NCI-H748 treated with DMSO at 0.1 percent for 48 hours (cell line): ENCODE results near the gene ENOX2.
A peak's percentile ranks its signal among the peaks of the same experiment; 100 is the strongest.

Experiments used
- DNase-seq: peaks from one replicate; lab custom pipeline; 2025; lab: John Stamatoyannopoulos, UW

The ENOX2 gene

DNA sequence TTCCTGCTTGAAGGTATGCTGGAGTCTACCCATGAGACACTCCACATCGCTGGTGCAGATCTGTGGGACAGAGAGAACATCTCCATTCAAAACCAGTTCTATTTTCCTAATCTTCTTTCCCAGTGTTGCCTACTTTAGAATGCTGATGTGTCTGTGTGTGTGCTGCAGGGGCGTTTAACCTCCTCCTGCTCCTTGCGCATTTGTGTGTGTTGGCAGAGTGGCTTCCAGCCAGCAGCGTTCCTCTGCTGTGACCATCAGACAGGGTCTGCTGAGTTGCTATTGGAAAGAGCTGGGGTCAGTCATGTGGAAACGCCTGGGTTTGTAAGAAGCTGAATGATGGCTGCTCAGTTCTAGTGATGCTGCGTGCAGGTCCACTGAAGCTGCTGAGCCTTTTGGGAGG is 277.6 kb downstream of the ENOX2 start:
- DNase-seq: no peak

DNA sequence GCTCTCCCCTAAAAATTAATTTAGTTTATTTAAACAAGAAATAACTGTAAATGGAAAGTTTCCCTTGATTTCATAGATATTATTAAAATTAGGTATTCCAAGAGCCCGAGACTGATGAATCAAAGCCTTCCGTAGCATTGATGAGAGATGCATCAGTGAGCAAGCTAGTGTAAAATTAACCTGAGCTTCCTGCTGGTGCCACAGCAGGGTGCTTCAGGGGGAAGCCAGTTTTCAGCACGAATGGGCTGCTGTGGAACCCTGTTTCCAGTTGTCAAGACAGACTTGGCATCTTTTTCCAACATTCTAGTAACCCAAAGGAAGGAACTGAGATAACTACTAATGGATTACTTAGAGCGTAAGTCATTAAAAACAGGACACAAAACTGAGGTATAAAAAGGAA is 279.5 kb downstream of the ENOX2 start:
- DNase-seq: no peak

DNA sequence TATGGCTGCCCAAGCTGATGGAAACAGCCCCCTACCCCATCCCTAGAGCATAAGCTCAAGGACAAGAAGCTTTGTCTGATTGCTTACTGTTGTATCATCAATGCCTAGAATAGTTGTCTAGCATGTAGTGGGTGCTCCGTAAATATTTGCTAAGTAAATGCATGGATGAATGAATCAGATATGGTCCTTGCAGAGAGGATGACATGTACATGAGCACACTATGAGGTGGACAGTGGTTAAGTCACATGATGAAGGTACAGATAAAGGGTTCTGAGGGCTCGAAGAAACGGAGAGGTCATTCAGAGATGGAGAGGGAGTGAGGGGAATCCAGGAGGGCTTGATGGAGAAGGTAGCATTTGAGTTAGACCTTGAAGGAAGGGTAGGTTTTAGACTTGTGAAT is 287.1 kb downstream of the ENOX2 start:
- peak; percentile 1 for DNase-seq

DNA sequence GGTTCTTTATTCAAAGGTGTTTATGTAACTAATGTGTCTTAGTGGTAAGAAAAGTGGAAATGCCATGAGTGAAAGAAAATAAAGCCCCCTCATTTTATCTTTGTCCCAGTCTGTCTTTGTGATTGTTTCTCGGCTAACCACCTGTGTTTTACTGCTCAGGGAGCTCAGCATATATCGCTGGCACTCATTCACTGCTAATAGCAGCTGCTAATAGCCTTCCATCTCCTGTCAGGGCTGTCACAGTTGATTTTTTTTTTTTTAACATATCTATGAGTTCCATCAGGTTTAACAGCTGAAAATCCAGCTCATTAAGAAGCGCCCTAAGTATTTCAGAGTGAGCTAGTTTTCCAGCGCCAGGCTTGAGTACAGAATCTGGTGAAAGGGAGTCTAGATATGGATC is 295.6 kb downstream of the ENOX2 start:
- no peak for DNase-seq

DNA sequence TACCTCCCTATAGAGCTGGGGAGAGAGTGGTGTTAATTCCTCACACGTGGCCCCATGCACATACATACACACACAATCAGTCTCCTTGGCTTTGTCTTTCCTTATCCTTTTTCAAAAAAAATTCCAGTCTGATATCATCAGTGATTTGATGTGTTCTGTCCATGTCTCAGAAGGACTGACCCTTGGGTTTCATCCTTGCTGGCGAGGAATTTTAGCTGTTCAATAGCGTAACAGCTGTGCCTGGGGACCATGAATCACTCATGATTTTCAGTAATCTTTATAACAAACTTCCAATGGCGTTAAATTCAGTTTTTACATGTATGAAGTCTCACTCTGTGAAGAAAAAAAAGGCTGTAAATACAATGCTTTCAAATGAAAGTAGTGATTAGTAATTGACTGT is 296.6 kb downstream of the ENOX2 start:
- DNase-seq: no peak

DNA sequence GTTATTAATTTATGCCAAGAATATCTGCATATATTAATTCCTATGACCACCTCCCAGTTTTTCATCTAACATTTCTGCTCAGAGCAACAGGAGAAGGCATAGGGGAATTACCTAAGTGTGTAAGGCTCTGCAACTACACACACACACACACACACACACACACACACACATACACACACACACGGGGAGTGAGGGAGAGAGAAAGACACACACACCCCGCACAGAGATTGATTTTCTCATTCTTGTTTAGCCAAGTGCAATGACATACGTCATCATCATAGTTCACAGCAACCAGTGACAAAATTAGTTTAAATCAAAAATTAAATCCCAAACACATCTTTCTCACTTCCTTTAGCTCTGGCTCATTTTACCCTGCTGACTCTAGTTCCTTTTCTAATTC is 298.1 kb downstream of the ENOX2 start:
- DNase-seq: no peak

DNA sequence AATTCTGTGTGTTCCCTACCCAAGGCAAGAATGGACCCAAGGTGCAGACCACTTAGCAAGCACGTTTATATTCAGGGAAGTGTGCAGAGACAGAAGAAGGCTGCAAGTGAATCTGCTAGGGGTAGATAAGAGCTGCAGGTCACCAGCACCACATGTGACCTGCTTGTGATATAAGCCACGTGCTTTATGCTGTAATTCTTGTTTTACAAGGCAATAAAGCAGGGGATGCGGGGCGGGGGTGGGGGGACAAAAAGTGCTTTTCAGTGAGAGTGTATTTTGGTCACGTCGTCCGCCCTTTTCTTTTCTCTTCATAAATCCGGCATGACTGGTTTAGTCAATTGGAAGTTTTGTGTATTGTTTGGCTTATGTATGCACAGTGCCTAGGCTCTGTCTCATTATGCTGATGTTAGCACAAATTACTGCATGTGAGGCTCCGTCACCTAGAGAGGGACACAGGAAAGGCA is 308.5 kb downstream of the ENOX2 start:
- DNase-seq: peak; percentile 84

DNA sequence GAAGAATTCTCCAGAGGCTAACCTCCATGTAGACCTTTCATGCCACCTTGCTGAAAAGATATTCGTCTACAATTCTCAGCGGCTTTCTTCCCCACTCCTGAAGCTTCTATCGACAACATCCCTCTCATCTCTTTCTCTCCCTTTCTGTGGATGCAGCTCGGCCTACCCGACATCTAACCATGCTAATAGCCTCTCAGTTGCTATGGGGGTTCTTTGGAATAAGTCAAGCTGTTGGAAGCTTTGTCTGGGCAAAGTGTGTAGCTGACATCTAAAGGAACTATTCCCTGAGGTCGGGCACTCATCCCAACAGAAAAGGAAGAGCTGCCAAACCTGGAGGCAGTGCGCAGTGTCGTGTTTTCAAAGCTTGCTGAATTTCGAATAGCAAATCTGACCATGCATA is 309.1 kb downstream of the ENOX2 start:
- DNase-seq: no peak

DNA sequence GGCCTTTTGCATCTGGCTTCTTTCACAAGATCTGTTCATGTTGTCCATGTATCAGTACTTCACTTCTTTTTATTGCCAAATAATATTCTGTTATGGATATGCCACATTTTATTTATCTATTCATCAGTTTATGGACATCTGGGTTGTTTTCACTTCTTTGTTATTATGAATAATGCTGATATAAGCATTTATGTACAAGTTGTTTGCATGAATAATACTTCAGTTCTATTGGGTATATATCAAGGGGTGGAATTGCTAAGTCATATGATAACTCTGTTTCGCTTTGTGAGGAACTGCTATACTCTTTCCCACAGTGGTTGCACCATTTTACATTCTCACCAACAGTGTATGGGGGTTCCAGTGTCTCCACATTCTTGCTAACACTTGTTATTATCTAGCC is 310.8 kb downstream of the ENOX2 start:
- no peak for DNase-seq

DNA sequence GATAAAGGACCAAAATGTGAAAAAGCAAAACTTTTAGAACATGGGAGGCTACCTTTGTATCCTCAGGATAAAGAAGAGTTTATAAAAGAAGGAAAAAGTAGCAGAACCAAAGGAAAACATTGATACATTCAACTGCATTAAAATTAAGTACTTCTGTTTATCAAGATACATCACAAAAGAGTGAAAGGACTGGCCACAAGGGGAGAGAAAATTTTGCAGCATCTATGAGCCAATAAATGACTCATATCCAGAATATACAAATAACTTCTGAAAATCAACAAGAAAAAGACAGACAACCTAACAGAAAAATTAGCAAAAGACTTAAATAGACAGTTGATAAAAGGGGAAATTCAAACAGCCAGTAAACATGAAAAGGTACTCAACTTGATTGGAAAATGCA is 324.1 kb downstream of the ENOX2 start:
- no peak for DNase-seq

DNA sequence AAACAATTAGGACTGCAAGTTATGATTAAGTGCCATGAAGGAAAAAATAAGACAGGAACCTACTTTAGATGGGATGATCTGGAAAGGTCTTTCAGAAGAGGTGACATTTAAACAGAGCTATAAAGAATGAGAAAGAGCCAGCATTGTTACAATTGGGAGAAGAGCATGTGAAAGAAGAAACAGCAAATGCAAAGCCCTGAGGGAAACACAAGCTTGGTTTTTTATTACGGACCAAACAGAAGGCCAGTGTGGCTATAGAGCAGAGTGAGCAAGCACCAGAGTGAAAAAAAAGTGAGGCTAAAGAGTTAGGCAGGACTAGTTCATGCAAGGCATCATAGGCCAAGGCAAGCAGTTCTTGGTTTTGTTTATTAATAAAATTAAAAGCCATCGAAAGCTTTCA is 325.6 kb downstream of the ENOX2 start:
- no peak for DNase-seq

DNA sequence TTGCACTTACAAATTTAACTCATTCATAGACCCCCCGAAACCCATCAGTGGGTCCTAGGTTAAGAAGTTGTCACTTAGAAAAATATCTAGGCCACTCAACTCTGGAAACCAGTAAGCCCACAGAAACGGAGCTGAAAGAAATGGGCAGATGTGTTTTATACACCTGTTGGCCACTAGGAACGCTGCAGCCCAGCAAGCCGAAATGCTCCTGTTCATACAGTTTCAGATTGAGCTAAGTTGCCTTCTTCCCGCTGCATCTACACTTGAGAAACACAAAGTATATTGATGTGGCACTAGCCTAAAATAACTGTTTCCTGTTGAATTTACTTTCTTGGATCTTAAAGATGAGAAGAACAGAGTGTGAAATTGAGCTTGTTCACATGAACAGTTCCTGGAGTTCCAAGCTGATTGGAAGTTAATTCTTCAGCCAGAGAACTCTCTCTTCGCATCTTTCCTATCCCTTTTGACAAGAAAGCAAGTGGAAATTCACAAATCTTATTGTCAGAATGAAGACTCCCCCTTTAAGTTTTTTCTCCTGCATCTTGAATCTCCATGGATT is 327.1 kb downstream of the ENOX2 start:
- peak; percentile 31 for DNase-seq
